NOMO-1 treated with DMSO at 0.1 percent for 48 hours (cell line): ENCODE measurements around the gene BORCS6.

Experiments
- DNase-seq: peaks from one replicate; lab custom pipeline; 2025; ENCODE audit not compliant: unreplicated experiment; lab: John Stamatoyannopoulos, UW

BORCS6 gene

GRCh38 chr17:8155996-8156245 lies 34.1 kb downstream of the BORCS6 start:
- no peak for DNase-seq

- no peak for DNase-seq
Observed at GRCh38 chr17:8155231-8155995, 34.6 kb downstream of the BORCS6 start.

GRCh38 chr17:8154608-8155155 lies 35.3 kb downstream of the BORCS6 start:
- no peak for DNase-seq

- peak; percentile 43 for DNase-seq
Observed at GRCh38 chr17:8153957-8154607, 35.9 kb downstream of the BORCS6 start.

- no peak for DNase-seq
Observed at GRCh38 chr17:8153525-8153956, 36.4 kb downstream of the BORCS6 start.

GRCh38 chr17:8153031-8153451 lies 36.9 kb downstream of the BORCS6 start:
- DNase-seq = no peak

- DNase-seq = peak; percentile 86
Observed at GRCh38 chr17:8152112-8152775, 37.7 kb downstream of the BORCS6 start, which contains the start of gene PER1. TSS of gene PER1 (minus strand) at chr17:8152404. CDS start at chr17:8150706, 1,698 bp downstream.

GRCh38 chr17:8151641-8152111 lies 38.3 kb downstream of the BORCS6 start:
- peak; percentile 9 for DNase-seq

GRCh38 chr17:8151120-8151640 lies 38.8 kb downstream of the BORCS6 start:
- peak; percentile 54 for DNase-seq

GRCh38 chr17:8150194-8151119 lies 39.5 kb downstream of the BORCS6 start:
- no peak for DNase-seq

GRCh38 chr17:8149419-8150193 lies 40.4 kb downstream of the BORCS6 start:
- no peak for DNase-seq

GRCh38 chr17:8148560-8148959 lies 41.4 kb downstream of the BORCS6 start:
- DNase-seq = no peak

GRCh38 chr17:8147805-8148404 lies 42.1 kb downstream of the BORCS6 start:
- DNase-seq = no peak

- no peak for DNase-seq
Observed at GRCh38 chr17:8147141-8147804, 42.7 kb downstream of the BORCS6 start.

GRCh38 chr17:8146381-8147140 lies 43.4 kb downstream of the BORCS6 start:
- DNase-seq = no peak

- no peak for DNase-seq
Observed at GRCh38 chr17:8145811-8146210, 44.2 kb downstream of the BORCS6 start.

- DNase-seq = no peak
Observed at GRCh38 chr17:8144401-8145231, 45.4 kb downstream of the BORCS6 start.
